ENCODE measurements around the gene OXNAD1.

The OXNAD1 gene

GRCh38 chr3:16279010-16279801 lies 14.2 kb downstream of the OXNAD1 start:
- DNase-seq (ENCODE audit: low read depth, low spot score), result no peak

GRCh38 chr3:16280671-16281070 lies 15.7 kb downstream of the OXNAD1 start:
- DNase-seq (ENCODE audit: low read depth, low spot score), result no peak

- DNase-seq (ENCODE audit: low read depth, low spot score), result no peak
These were observed 19.6 kb downstream of the OXNAD1 start for GRCh38 chr3:16284633-16285032.

GRCh38 chr3:16286161-16286560 lies 21.1 kb downstream of the OXNAD1 start:
- no peak for DNase-seq (ENCODE audit: low read depth, low spot score)

- DNase-seq (ENCODE audit: low read depth, low spot score), result no peak
These were observed 21.9 kb downstream of the OXNAD1 start for GRCh38 chr3:16286751-16287543.

DNA sequence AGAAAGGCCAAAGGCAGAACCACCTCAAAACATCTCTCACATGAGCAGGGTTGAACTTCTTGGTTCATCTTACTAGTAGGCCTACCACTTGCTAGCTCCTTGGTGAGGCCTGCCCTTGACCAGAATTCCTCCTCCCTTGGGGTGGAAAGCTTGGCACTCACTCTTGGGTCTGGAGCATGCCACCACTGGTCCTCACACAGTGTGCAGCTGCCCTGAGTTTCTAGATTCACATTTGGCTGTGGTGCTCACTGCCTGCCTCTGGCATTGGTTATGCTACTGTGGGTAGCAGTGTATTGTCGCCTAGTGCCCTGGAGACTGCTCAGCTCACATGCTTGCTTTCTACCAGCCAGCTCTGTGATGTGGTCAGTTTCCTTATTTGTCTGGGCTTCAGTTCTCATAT lies 23.7 kb downstream of the OXNAD1 start:
- DNase-seq (ENCODE audit: low read depth, low spot score), result no peak

DNA sequence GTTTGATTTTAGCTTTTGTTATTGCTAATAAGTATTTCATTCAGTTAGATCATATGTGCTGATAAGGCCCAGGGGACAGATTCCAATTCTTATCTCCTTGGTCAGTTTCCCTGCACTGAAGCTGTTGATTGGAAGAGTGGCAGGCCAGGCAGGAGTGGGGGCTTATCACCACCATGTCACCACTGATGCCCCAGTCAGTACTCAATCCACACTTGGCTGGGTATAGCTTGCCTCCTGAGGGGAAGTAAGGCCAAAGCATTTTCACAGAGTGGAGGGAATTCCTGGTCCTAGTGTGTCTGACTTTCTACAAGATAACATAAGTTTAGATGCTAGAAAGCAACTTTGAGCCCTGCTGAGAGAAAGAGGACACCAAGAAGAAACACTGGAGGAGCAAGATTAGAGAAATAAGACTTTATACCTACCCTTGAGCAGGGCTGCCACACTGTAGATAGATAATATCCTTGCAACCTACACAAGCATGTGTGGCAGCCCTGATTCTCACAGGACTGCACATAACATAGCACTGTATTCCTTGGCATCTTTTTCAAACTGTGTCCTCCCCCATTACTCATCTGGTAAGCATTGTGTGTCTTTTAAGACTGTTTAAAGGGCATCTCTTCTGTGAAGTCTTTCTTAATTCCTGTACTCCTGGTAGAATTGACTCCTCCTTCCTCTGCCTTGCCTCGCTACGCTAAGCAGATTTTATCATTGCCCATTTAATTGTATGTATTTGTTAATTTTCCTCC lies 24.3 kb downstream of the OXNAD1 start:
- DNase-seq (ENCODE audit: low read depth, low spot score), result no peak

DNA sequence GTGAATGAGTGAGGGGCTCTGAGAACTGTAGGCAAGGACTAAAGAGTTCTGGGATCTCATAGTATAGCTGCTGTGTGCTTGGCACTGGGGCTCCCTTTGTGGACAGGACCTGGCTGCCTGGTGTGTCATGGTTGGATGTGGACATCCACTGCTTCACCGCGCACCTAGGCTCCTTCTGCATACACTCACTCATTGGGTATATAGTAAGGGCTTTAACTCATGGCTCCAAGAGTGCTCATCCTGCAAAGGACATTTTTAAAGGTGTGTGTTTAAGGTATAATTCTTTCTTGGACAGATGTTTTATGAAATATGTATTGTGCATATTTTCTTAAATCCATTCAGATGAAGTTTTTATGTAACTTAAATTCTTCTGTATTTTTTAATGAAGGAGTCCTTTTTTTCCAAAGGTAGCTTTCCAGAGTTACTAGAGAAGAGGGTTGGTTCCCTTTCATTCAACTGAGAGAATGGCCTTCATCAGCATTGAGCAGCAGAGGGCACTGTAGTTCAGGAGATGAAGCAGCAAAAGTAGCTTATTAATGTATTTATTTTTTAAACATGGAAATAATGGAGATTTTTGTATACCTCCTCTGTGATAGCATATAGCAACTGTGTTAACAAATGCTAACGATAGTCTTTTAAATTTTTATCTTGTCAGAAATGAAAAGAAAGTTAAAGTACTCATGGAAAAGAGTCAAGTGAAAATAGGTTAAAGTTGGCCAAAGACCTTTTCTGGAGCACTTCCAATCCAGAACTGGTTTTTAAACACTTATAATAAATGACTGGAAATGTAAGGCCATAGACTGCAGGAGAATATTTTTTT lies 25.2 kb downstream of the OXNAD1 start:
- no peak for DNase-seq (ENCODE audit: low read depth, low spot score)

DNA sequence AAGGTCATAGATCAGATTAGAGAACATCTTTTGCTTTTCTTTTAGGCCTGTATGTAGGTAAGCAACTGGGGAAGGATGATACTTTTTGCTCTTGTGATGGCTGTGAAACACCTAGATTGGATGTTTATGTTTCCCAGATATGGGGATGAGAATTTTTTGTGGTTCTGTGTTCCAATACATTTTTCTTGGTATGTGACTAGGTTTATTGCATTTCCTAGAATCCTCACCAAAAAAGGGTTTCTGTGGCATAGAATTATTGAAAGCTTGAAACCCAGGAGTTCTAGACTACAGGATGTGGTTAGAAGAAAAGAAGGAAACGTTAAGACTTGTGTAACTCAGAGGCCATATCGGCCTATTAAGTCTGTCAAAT lies 25.8 kb downstream of the OXNAD1 start:
- no peak for DNase-seq (ENCODE audit: low read depth, low spot score)

- no peak for DNase-seq (ENCODE audit: low read depth, low spot score)
These were observed 29.8 kb downstream of the OXNAD1 start for GRCh38 chr3:16294844-16295243.

DNA sequence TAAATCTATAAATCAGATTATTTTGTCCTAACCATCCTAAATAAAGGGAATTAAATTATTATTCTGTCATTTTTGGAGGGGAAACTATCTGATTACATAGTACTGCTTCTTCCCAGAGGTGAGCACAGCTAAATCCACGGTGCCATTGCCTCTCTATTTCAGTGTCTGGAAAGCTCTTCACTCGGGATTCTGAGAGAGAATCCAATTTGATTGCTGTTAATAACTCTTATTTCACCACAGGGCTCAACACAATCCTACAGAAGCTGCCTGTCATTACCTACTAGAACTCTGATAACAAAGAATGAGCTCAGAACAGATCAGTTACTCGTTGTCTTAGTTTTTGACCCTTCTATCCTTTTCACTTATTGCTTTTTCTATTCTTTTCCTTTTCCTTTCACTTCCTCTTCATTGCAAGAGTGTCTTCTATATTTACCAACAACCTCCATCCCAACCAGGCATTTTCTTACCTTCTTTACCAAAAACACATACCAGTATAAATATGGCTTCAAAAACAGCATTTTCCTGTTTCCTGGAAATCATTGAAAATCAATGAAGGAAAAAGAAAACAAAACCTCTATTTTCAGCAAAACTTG lies 30.4 kb downstream of the OXNAD1 start:
- DNase-seq (ENCODE audit: low read depth, low spot score), result no peak

- no peak for DNase-seq (ENCODE audit: low read depth, low spot score)
These were observed 33.2 kb downstream of the OXNAD1 start for GRCh38 chr3:16297997-16298885.

DNA sequence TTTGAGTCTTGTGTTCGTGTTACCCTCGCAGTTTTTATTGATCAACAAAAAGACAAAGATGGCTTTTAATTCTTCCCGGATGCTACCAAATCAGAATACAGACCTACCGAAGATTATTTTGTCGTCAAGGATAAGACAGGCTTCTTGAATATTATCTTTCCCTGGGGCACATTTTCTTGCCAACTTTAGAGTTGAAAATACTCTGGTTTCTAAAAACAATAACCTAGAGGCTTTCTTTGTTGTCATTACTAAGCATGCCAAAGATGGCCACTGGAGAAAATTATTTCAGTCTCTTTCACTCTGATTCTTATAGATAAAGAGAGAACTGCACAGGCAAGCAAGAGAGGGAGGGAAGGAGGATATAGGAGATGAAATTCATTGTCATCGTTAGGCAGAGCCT lies 33.9 kb downstream of the OXNAD1 start:
- DNase-seq (ENCODE audit: low read depth, low spot score), result no peak

GRCh38 chr3:16299746-16300145 lies 34.7 kb downstream of the OXNAD1 start:
- no peak for DNase-seq (ENCODE audit: low read depth, low spot score)

GRCh38 chr3:16300307-16300706 lies 35.3 kb downstream of the OXNAD1 start:
- no peak for DNase-seq (ENCODE audit: low read depth, low spot score)

- no peak for DNase-seq (ENCODE audit: low read depth, low spot score)
These were observed 35.9 kb downstream of the OXNAD1 start for GRCh38 chr3:16300881-16301359.

DNA sequence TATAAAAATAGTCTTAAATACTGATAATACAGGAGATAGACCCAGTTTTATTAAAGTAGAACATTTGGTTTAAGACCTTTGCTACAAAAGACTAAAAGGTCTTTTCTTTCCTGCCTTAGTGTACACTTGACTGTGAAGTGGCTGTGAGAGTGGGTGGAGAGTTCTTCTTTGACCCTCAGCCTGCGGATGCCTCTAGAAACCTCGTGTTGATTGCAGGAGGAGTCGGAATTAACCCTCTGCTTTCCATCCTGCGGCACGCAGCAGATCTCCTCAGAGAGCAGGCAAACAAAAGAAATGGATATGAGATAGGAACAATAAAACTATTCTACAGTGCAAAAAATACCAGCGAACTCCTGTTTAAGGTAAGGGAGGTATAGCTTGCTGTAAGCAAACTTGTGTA lies 36.5 kb downstream of the OXNAD1 start:
- DNase-seq (ENCODE audit: low read depth, low spot score), result no peak

GRCh38 chr3:16302082-16302631 lies 37.1 kb downstream of the OXNAD1 start:
- no peak for DNase-seq (ENCODE audit: low read depth, low spot score)

DNA sequence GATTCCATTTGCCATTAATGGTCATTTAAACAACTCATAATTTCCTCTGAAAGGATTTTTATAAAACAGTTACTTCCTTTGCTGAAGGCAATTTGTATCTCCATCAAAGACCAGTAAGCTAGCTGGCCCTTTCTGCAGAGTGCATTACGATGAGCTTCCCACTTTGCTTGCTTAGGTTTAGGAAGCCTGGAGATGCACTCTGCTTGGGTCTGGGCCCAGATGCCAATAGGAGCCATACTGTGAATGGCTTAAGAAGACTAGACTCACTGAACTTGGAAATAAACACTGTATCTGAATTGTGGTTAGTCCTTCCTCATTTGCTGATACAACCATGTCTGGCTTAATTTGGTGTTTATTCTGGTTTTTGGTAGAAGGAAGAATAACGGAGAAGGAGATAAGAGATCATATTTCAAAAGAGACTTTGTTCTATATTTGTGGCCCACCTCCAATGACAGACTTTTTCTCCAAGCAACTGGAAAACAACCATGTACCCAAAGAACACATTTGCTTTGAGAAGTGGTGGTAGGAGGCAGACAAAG lies 38.1 kb downstream of the OXNAD1 start:
- no peak for DNase-seq (ENCODE audit: low read depth, low spot score)

Measured in iPS DF 19.7 (cell line).